HepG2 (cell line): ENCODE measurements around the gene MTOR. TPM values are rescaled to one million over a fixed set of nuclear protein-coding genes. Genes with fewer than 3 reads are reported as not detected.

Experiments
- FOSL1 ChIP-seq: sonication (generic); formaldehyde crosslinking; IDR thresholded peaks from 2 replicates; pipeline ENCODE4 v1.9.0; 2021; ENCODE audit warnings: missing genetic modification reagents, borderline replicate concordance
- HMGA1 ChIP-seq: sonication (generic); formaldehyde crosslinking; conservative IDR thresholded peaks from 2 replicates; pipeline ENCODE4 v1.4.0; 2020; ENCODE audit warnings: missing genetic modification reagents
- JDP2 ChIP-seq: sonication (generic); formaldehyde crosslinking; IDR thresholded peaks from 2 replicates; pipeline ENCODE4 v1.8.1; 2022; ENCODE audit warnings: missing genetic modification reagents, borderline replicate concordance
- KLF12 ChIP-seq: sonication (generic); formaldehyde crosslinking; IDR thresholded peaks from 2 replicates; pipeline ENCODE4 v1.4.0; 2020; ENCODE audit warnings: missing genetic modification reagents, borderline replicate concordance
- KLF6 ChIP-seq: IDR thresholded peaks from 2 replicates; pipeline ENCODE4 v1.8.0; 2016; ENCODE audit warnings: missing biosample characterization, missing genetic modification reagents
- MIER2 ChIP-seq: IDR thresholded peaks from 2 replicates; pipeline ENCODE4 v1.6.1; 2016; ENCODE audit warnings: missing biosample characterization, missing genetic modification reagents
- NFYB ChIP-seq: sonication (generic); formaldehyde crosslinking; IDR thresholded peaks from 2 replicates; pipeline ENCODE4 v1.4.0; 2020; ENCODE audit warnings: missing genetic modification reagents
- TAF1 ChIP-seq: sonication (generic); formaldehyde crosslinking; IDR thresholded peaks from 2 replicates; pipeline ENCODE4 v1.4.0; 2020; ENCODE audit warnings: missing genetic modification reagents
- TBP ChIP-seq: sonication (generic); formaldehyde crosslinking; IDR thresholded peaks from 2 replicates; pipeline ENCODE4 v1.5.0; 2020; ENCODE audit warnings: missing genetic modification reagents
- ZNF615 ChIP-seq: sonication (generic); formaldehyde crosslinking; IDR thresholded peaks from 2 replicates; pipeline ENCODE4 v1.5.0; 2020; ENCODE audit warnings: mild to moderate bottlenecking, missing genetic modification reagents, borderline replicate concordance
- ZNF652 ChIP-seq: IDR thresholded peaks from 2 replicates; pipeline ENCODE4 v1.6.1; 2016; ENCODE audit warnings: low read depth, borderline replicate concordance
- polyA plus RNA-seq, 8 experiments: library from polyadenylated mRNA; depleted of rRNA in 3 of 8; stranded (reverse) in 7 of 8; unstranded in 1 of 8; fragments of >200 nt; fragmentation: Illumina TruSeq in 4 of 8; extraction: Trizol in 4 of 8; gene quantifications; 2 replicates each; pipeline versions ENCODE4 v1.2.1 to v1.2.3, GENCODE V29; 2011 to 2016; ENCODE audit warnings: low read depth in 4 of 8, missing spikeins in 1 of 8, mixed read lengths in 1 of 8; ENCODE audit not compliant: insufficient read depth in 1 of 8
- total RNA-seq, 5 experiments: library from RNA; depleted of rRNA; stranded (reverse); fragments of >200 nt; fragmentation: Illumina TruSeq; extraction: Trizol; gene quantifications; 2 replicates each; pipeline ENCODE4 v1.2.3, GENCODE V29; 2016; ENCODE audit warnings: low read depth in 1 of 5
- TF ChIP-seq, protein P1 (sequence below): sonication (generic); formaldehyde crosslinking; IDR thresholded peaks from 2 replicates; pipeline ENCODE4 v1.4.0; 2020; ENCODE audit warnings: missing genetic modification reagents, mild to moderate bottlenecking, borderline replicate concordance
- TF ChIP-seq, protein P2 (sequence below): sonication (generic); formaldehyde crosslinking; conservative IDR thresholded peaks from 2 replicates; pipeline ENCODE4 v1.4.0; 2020; ENCODE audit warnings: missing genetic modification reagents
- TF ChIP-seq, protein P3 (sequence below): sonication (generic); formaldehyde crosslinking; IDR thresholded peaks from 2 replicates; pipeline ENCODE4 v1.5.0; 2020; ENCODE audit warnings: missing genetic modification reagents, mild to moderate bottlenecking, borderline replicate concordance
- TF ChIP-seq, protein P4 (sequence below): IDR thresholded peaks from 2 replicates; pipeline ENCODE4 v1.4.0; 2020; ENCODE audit warnings: mild to moderate bottlenecking, missing genetic modification reagents
- TF ChIP-seq, protein P5 (sequence below): sonication (generic); formaldehyde crosslinking; IDR thresholded peaks from 2 replicates; pipeline ENCODE4 v1.4.0; 2020; ENCODE audit warnings: mild to moderate bottlenecking, missing genetic modification reagents
- TF ChIP-seq, protein P6 (sequence below): sonication (generic); formaldehyde crosslinking; IDR thresholded peaks from 2 replicates; pipeline ENCODE4 v1.4.0; 2020; ENCODE audit warnings: low read depth, mild to moderate bottlenecking, missing genetic modification reagents

The MTOR gene
- total and polyA plus RNA-seq, 2 of the 13 experiments (the other 11 are each of a cell fraction or from before 2014, with no cell fraction given): 24.6 to 34.6 TPM

DNA sequence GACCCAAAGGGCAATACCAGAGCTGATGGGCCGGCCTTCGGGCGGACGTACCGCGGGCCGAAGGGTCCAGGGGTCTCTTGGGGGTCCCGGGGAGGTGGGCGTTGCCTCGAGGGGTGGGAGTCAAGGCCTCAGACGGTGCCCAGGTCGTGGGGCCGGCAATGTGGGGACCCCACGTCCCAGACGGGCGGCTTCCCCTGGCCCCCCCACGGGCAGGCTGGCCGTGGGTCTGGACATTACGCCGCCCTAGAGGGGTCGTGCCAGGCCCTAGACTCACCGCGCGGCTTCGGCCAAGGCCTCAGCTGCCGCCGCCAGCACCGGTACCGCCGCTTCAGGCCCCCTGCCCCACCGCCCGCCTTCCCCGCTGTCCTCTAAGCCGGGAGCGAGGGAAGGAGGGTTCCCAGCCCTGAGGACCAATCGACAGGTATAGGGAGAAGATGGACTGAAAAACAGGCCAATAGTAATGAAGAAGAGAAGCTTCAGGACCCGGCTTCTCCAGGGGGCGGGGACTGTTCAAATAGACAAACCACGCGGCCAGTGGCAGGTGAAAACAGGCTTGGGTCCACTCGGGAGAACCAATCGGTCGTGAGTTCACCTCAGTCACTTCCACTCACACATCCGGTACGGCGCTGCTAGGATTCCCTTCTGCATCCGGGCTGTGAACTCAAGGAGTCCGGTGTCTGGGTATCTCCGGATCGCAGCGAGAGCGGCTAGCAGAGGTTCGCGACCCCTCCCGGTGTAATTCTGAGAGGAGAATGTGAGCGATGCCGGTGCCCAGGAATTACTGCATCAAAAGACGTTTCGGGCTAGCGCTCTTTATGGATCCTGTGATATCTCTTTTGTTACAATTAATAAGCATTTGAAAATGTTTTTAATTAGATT is at the start of gene MTOR (continued):
- TF ChIP-seq NFYB (CRISPR knock-in tag): peak; percentile 98
- TF ChIP-seq, protein P1, sequence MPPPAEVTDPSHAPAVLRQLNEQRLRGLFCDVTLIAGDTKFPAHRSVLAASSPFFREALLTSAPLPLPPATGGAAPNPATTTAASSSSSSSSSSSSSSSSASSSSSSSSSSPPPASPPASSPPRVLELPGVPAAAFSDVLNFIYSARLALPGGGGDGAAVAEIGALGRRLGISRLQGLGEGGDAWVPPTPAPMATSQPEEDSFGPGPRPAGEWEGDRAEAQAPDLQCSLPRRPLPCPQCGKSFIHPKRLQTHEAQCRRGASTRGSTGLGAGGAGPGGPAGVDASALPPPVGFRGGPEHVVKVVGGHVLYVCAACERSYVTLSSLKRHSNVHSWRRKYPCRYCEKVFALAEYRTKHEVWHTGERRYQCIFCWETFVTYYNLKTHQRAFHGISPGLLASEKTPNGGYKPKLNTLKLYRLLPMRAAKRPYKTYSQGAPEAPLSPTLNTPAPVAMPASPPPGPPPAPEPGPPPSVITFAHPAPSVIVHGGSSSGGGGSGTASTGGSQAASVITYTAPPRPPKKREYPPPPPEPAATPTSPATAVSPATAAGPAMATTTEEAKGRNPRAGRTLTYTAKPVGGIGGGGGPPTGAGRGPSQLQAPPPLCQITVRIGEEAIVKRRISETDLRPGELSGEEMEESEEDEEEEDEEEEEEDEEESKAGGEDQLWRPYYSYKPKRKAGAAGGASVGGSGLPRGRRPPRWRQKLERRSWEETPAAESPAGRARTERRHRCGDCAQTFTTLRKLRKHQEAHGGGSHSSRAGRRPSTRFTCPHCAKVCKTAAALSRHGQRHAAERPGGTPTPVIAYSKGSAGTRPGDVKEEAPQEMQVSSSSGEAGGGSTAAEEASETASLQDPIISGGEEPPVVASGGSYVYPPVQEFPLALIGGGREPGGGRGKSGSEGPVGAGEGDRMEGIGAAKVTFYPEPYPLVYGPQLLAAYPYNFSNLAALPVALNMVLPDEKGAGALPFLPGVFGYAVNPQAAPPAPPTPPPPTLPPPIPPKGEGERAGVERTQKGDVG (CRISPR knock-in tag): no peak
- TF ChIP-seq, protein P2, sequence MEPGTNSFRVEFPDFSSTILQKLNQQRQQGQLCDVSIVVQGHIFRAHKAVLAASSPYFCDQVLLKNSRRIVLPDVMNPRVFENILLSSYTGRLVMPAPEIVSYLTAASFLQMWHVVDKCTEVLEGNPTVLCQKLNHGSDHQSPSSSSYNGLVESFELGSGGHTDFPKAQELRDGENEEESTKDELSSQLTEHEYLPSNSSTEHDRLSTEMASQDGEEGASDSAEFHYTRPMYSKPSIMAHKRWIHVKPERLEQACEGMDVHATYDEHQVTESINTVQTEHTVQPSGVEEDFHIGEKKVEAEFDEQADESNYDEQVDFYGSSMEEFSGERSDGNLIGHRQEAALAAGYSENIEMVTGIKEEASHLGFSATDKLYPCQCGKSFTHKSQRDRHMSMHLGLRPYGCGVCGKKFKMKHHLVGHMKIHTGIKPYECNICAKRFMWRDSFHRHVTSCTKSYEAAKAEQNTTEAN: 0 out of 2 replicates have a peak, but pooled peaks have one; percentile 30
- TF ChIP-seq, protein P3, sequence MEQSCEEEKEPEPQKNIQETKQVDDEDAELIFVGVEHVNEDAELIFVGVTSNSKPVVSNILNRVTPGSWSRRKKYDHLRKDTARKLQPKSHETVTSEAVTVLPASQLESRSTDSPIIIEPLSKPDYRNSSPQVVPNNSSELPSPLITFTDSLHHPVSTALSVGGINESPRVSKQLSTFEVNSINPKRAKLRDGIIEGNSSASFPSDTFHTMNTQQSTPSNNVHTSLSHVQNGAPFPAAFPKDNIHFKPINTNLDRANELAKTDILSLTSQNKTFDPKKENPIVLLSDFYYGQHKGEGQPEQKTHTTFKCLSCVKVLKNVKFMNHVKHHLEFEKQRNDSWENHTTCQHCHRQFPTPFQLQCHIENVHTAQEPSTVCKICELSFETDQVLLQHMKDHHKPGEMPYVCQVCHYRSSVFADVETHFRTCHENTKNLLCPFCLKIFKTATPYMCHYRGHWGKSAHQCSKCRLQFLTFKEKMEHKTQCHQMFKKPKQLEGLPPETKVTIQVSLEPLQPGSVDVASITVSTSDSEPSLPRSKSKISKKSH (CRISPR knock-in tag): no peak
- TF ChIP-seq, protein P4, sequence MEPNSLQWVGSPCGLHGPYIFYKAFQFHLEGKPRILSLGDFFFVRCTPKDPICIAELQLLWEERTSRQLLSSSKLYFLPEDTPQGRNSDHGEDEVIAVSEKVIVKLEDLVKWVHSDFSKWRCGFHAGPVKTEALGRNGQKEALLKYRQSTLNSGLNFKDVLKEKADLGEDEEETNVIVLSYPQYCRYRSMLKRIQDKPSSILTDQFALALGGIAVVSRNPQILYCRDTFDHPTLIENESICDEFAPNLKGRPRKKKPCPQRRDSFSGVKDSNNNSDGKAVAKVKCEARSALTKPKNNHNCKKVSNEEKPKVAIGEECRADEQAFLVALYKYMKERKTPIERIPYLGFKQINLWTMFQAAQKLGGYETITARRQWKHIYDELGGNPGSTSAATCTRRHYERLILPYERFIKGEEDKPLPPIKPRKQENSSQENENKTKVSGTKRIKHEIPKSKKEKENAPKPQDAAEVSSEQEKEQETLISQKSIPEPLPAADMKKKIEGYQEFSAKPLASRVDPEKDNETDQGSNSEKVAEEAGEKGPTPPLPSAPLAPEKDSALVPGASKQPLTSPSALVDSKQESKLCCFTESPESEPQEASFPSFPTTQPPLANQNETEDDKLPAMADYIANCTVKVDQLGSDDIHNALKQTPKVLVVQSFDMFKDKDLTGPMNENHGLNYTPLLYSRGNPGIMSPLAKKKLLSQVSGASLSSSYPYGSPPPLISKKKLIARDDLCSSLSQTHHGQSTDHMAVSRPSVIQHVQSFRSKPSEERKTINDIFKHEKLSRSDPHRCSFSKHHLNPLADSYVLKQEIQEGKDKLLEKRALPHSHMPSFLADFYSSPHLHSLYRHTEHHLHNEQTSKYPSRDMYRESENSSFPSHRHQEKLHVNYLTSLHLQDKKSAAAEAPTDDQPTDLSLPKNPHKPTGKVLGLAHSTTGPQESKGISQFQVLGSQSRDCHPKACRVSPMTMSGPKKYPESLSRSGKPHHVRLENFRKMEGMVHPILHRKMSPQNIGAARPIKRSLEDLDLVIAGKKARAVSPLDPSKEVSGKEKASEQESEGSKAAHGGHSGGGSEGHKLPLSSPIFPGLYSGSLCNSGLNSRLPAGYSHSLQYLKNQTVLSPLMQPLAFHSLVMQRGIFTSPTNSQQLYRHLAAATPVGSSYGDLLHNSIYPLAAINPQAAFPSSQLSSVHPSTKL (CRISPR knock-in tag): peak; percentile 53; the same call in 1 of the 2 replicates
- 0 out of 2 replicates have a peak, but pooled peaks have one; percentile 33 for TF ChIP-seq MIER2
- TF ChIP-seq TAF1 (CRISPR knock-in tag): peak; percentile 74
- peak; percentile 79; the same call in 1 of the 2 replicates for TF ChIP-seq KLF12
- no peak for TF ChIP-seq JDP2
- TF ChIP-seq, protein P5, sequence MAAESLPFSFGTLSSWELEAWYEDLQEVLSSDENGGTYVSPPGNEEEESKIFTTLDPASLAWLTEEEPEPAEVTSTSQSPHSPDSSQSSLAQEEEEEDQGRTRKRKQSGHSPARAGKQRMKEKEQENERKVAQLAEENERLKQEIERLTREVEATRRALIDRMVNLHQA: no peak
- TF ChIP-seq KLF6 (CRISPR knock-in tag): no peak
- no peak for TF ChIP-seq HMGA1
- 0 out of 2 replicates have a peak, but pooled peaks have one; percentile 48 for TF ChIP-seq ZNF615
- TF ChIP-seq ZNF652 (CRISPR knock-in tag): 0 out of 2 replicates have a peak, but pooled peaks have one; percentile 12
- no peak for TF ChIP-seq TBP (CRISPR knock-in tag)
- TF ChIP-seq FOSL1 (CRISPR knock-in tag): no peak
- TF ChIP-seq, protein P6, sequence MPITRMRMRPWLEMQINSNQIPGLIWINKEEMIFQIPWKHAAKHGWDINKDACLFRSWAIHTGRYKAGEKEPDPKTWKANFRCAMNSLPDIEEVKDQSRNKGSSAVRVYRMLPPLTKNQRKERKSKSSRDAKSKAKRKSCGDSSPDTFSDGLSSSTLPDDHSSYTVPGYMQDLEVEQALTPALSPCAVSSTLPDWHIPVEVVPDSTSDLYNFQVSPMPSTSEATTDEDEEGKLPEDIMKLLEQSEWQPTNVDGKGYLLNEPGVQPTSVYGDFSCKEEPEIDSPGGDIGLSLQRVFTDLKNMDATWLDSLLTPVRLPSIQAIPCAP: no peak
